Gastroesophageal sphincter (tissue), 3 donors: ENCODE measurements around the gene CMYA5.

Source experiments
- POLR2A ChIP-seq, 2 donors: fragments of 450-650 bp; IDR thresholded peaks; one replicate each; pipeline ENCODE4 v1.6.1; 2017; ENCODE audit warnings: antibody characterized with exemption in 2 of 2, mild to moderate bottlenecking in 2 of 2, moderate library complexity in 1 of 2
- TF ChIP-seq, protein P1 (sequence below), 4 experiments: fragments of 200-600 bp in 2 of 4; fragments of 450-650 bp in 2 of 4; sonication (generic) in 1 of 4; IDR thresholded peaks; one replicate each; pipeline ENCODE4 v1.5.1; 2017 to 2019; ENCODE audit warnings: antibody characterized with exemption in 4 of 4, mild to moderate bottlenecking in 2 of 4, moderate library complexity in 2 of 4

GRCh38 chr5:79705632-79706031 is 16.0 kb downstream of the CMYA5 start:
- TF ChIP-seq, protein P1, sequence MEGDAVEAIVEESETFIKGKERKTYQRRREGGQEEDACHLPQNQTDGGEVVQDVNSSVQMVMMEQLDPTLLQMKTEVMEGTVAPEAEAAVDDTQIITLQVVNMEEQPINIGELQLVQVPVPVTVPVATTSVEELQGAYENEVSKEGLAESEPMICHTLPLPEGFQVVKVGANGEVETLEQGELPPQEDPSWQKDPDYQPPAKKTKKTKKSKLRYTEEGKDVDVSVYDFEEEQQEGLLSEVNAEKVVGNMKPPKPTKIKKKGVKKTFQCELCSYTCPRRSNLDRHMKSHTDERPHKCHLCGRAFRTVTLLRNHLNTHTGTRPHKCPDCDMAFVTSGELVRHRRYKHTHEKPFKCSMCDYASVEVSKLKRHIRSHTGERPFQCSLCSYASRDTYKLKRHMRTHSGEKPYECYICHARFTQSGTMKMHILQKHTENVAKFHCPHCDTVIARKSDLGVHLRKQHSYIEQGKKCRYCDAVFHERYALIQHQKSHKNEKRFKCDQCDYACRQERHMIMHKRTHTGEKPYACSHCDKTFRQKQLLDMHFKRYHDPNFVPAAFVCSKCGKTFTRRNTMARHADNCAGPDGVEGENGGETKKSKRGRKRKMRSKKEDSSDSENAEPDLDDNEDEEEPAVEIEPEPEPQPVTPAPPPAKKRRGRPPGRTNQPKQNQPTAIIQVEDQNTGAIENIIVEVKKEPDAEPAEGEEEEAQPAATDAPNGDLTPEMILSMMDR (IDR thresholded peaks at IDR 0.05) = no peak
- TF ChIP-seq POLR2A (IDR thresholded peaks at IDR 0.05) = no peak
